GM12878 (cell line): Measurements from ENCODE around the gene ZYG11A. TPM values are rescaled to one million over a fixed set of nuclear protein-coding genes. Genes with fewer than 3 reads are reported as not detected.

ENCODE experiments used
- ATAC-seq: fragments of 200-7000 bp; cut with Tn5 transposase; 3 replicates; pipeline ENCODE4 v1.9.1; 2020; ENCODE audit warnings: mild to moderate bottlenecking, moderate library complexity
- BruUV-seq: library from RNA; stranded (reverse); fragments of 400-500 nt; replicated peaks from 2 replicates; lab custom pipeline; 2021; lab: Mats Ljungman, UMichigan
- CTCF ChIA-PET: fragments of 300-600 bp; sonication (Branson Sonifier 250); formaldehyde crosslinking; extraction: SDS; loops from one replicate; lab custom pipeline; 2021; ENCODE audit warnings: inconsistent platforms; lab: Yijun Ruan, JAX
- POLR2A ChIA-PET: fragments of 350-600 bp; formaldehyde crosslinking; extraction: SDS; loops from one replicate; lab custom pipeline; 2021; ENCODE audit warnings: inconsistent platforms; lab: Charles Lee
- RAD21 ChIA-PET: fragments of 300-600 bp; sonication (Branson Sonifier 250); formaldehyde crosslinking; loops from one replicate; lab custom pipeline; 2023; ENCODE audit warnings: antibody characterized with exemption; ENCODE audit not compliant: unreplicated experiment; lab: Charles Lee
- SMC1A ChIA-PET: fragments of 300-600 bp; sonication (Branson Sonifier 250); formaldehyde crosslinking; loops from one replicate; lab custom pipeline; 2023; ENCODE audit not compliant: unreplicated experiment, uncharacterized antibody; lab: Charles Lee
- DNase-seq: peaks from one replicate; pipeline ENCODE4 v3.0.0-alpha.2; 2011; ENCODE audit warnings: low read depth, low spot score
- FAIRE-seq: peaks from 3 replicates; lab custom pipeline; 2011; peaks lifted over from hg19 to GRCh38; lab: Jason Lieb, UNC
- H2AFZ ChIP-seq: 2 replicates; pipeline ENCODE4 v1.6.0; 2011; ENCODE audit warnings: low read depth, low read length, control low read depth; ENCODE audit not compliant: control insufficient read depth
- H3K27ac ChIP-seq: 2 replicates; pipeline ENCODE4 v1.5.1; 2011; ENCODE audit warnings: control low read depth; ENCODE audit not compliant: control insufficient read depth, insufficient read depth
- H3K27me3 ChIP-seq, 2 experiments: replicated peaks in 1 of 2; 2 replicates each; pipeline versions ENCODE4 v1.6.0 to v1.6.1; 2011; ENCODE audit warnings: low read length in 1 of 2; ENCODE audit not compliant: control insufficient read depth in 2 of 2, insufficient read depth in 2 of 2
- H3K36me3 ChIP-seq, 2 experiments: 2 replicates each; pipeline ENCODE4 v1.5.1; 2011; ENCODE audit warnings: low read length in 1 of 2; ENCODE audit not compliant: control insufficient read depth in 2 of 2, insufficient read depth in 2 of 2
- H3K4me1 ChIP-seq: 2 replicates; pipeline ENCODE4 v1.6.1; 2011; ENCODE audit warnings: mild to moderate bottlenecking, low read length, moderate library complexity, mixed read lengths; ENCODE audit not compliant: control insufficient read depth, insufficient read depth
- H3K4me2 ChIP-seq: 2 replicates; pipeline ENCODE4 v1.6.0; 2011; ENCODE audit warnings: control low read depth; ENCODE audit not compliant: control insufficient read depth, insufficient read depth
- H3K4me3 ChIP-seq: fragments of 200-600 bp; sonication (generic); 2 replicates; pipeline ENCODE4 v1.5.1; 2016
- H3K79me2 ChIP-seq: 2 replicates; pipeline ENCODE4 v1.6.0; 2011; ENCODE audit warnings: low read length; ENCODE audit not compliant: control insufficient read depth, insufficient read depth
- H3K9ac ChIP-seq: 2 replicates; pipeline ENCODE4 v1.8.0; 2011; ENCODE audit warnings: low read length, control low read depth, mixed read lengths; ENCODE audit not compliant: control insufficient read depth, insufficient read depth
- H3K9me3 ChIP-seq: replicated peaks from 3 replicates; pipeline ENCODE4 v1.5.1; 2011; ENCODE audit warnings: mild to moderate bottlenecking, low read length; ENCODE audit not compliant: control insufficient read depth, insufficient read depth
- H4K20me1 ChIP-seq: 2 replicates; pipeline ENCODE4 v1.6.0; 2011; ENCODE audit not compliant: control insufficient read depth, insufficient read depth
- BCLAF1 ChIP-seq: fragments of 450-650 bp; IDR thresholded peaks from 2 replicates; pipeline ENCODE4 v1.6.1; 2017; ENCODE audit warnings: antibody characterized with exemption, mild to moderate bottlenecking, moderate library complexity
- CUX1 ChIP-seq: IDR thresholded peaks from 2 replicates; pipeline ENCODE4 v1.6.1; 2012; ENCODE audit warnings: improper control_type of control experiment, low read depth, low read length; ENCODE audit not compliant: insufficient replicate concordance
- EED ChIP-seq: sonication (generic); IDR thresholded peaks from 2 replicates; pipeline ENCODE4 v1.6.1; 2016; ENCODE audit warnings: antibody characterized with exemption, low read depth
- ESRRA ChIP-seq: IDR thresholded peaks from 2 replicates; pipeline ENCODE4 v1.6.1; 2012; ENCODE audit warnings: mild to moderate bottlenecking, low read length, improper control_type of control experiment
- HDGF ChIP-seq: fragments of 450-650 bp; IDR thresholded peaks from 2 replicates; pipeline ENCODE4 v1.6.1; 2016; ENCODE audit warnings: antibody characterized with exemption
- IKZF2 ChIP-seq, 2 experiments: fragments of 450-650 bp; IDR thresholded peaks; 2 replicates each; pipeline ENCODE4 v1.6.1; 2017; ENCODE audit warnings: mild to moderate bottlenecking in 2 of 2, moderate library complexity in 2 of 2
- JUNB ChIP-seq: IDR thresholded peaks from 2 replicates; pipeline ENCODE4 v1.6.1; 2016; ENCODE audit warnings: antibody characterized with exemption, mild to moderate bottlenecking
- KAT2A ChIP-seq: conservative IDR thresholded peaks from 2 replicates; pipeline ENCODE4 v1.6.1; 2011; ENCODE audit warnings: low read depth, low read length; ENCODE audit not compliant: control insufficient read depth
- POLR2A ChIP-seq: IDR thresholded peaks from 2 replicates; pipeline ENCODE4 v1.6.1; 2011; ENCODE audit warnings: low read depth, mild to moderate bottlenecking, low read length
- SMARCA5 ChIP-seq: fragments of 450-650 bp; IDR thresholded peaks from 2 replicates; pipeline ENCODE4 v1.6.1; 2017; ENCODE audit warnings: mild to moderate bottlenecking
- STAT3 ChIP-seq: IDR thresholded peaks from 2 replicates; pipeline ENCODE4 v1.6.1; 2011; ENCODE audit warnings: low read depth, low read length, improper control_type of control experiment
- YY1 ChIP-seq: IDR thresholded peaks from 2 replicates; pipeline ENCODE4 v1.6.1; 2011; ENCODE audit warnings: low read depth, mild to moderate bottlenecking, low read length
- ZBTB33 ChIP-seq: fragments of 450-650 bp; IDR thresholded peaks from 2 replicates; pipeline ENCODE4 v1.6.1; 2017; ENCODE audit warnings: mild to moderate bottlenecking
- ZNF24 ChIP-seq: fragments of 450-650 bp; IDR thresholded peaks from 2 replicates; pipeline ENCODE4 v1.6.1; 2017; ENCODE audit warnings: antibody characterized with exemption, mild to moderate bottlenecking
- WGBS: methylation state at CpG from one replicate; pipeline ENCODE4 v1.1.6; 2016; ENCODE audit warnings: low lambda C conversion rate; ENCODE audit not compliant: insufficient replicate concordance, insufficient coverage; ENCODE audit errors: missing lambda C conversion rate; 5-methylcytosine and 5-hydroxymethylcytosine counted together
- in situ Hi-C: fragments of 300-500 bp; cut with MboI; formaldehyde crosslinking; loops from 9 replicates; pipeline ENCODE4 v1.14.3; 2018; ENCODE audit warnings: mixed read lengths
- intact Hi-C: fragments of 100-400 bp; cut with micrococcal nuclease; formaldehyde crosslinking; loops from one replicate; pipeline ENCODE4 v1.14.2; 2022; ENCODE audit not compliant: unreplicated experiment
- polyA plus RNA-seq, 11 experiments: library from polyadenylated mRNA; depleted of rRNA in 4 of 11; unstranded in 6 of 11; stranded (reverse) in 5 of 11; fragments of >200 nt; fragmentation: Nextera tagmentation in 4 of 11; fragmentation: Illumina TruSeq in 1 of 11; extraction: Ambion mirVana in 4 of 11; extraction: Trizol in 1 of 11; gene quantifications; 1 replicate in 1 of 11; 2 replicates in 10 of 11; pipeline versions ENCODE4 v1.2.1 to v1.2.3, GENCODE V29; 2011 to 2016; ENCODE audit warnings: inconsistent platforms in 2 of 11, missing spikeins in 2 of 11, low read depth in 1 of 11
- total RNA-seq, 4 experiments: library from RNA; depleted of rRNA in 3 of 4; stranded (reverse); fragments of >200 nt in 3 of 4; fragmentation: Illumina TruSeq in 1 of 4; extraction: Trizol in 1 of 4; gene quantifications; 2 replicates each; pipeline versions ENCODE4 v1.2.1 to v1.2.3, GENCODE V29; 2013 to 2021

ZYG11A gene
- total and polyA plus RNA-seq, 10 of the 15 experiments (the other 5 are each of a cell fraction or from before 2014, with no cell fraction given) = 0.22 to 6.4 (median 0.68) TPM

GRCh38 chr1:52914463-52914862 lies 71.9 kb downstream of the ZYG11A start:
- TF ChIP-seq IKZF2 (IDR thresholded peaks at IDR 0.05) (no peak), KAT2A (no peak), CUX1 (no peak), STAT3 (no peak), BCLAF1 (no peak), POLR2A (no peak), ZBTB33 (no peak), HDGF (no peak), EED (no peak), JUNB (no peak), YY1 (no peak), ZNF24 (no peak), ESRRA (no peak), SMARCA5 (no peak)
- TF ChIP-seq, all 136 proteins: peak for 0
- ChIA-PET POLR2A (interaction anchor here (0.5 kb wide), 1 partner anchor 190 kb away, joined by 3 read pairs; no protein-coding TSS in a partner anchor), CTCF (no interaction called here), RAD21 (no interaction called here), SMC1A (no interaction called here)
- Histone ChIP-seq H4K20me1 (no peaks in the 10 kb centered on the region), H3K4me3 (no peak overlapping the region), H2AFZ (no peak overlapping the region), H3K4me1 (no peaks in the 10 kb centered on the region), H3K27ac (no peak overlapping the region), H3K9me3 (no peaks in the 10 kb centered on the region), H3K9ac (no peak overlapping the region), H3K36me3 (no peaks in the 10 kb centered on the region), H3K79me2 (no peaks in the 10 kb centered on the region), H3K4me2 (no peak overlapping the region), H3K27me3 (no peaks in the 10 kb centered on the region)
- DNase-seq (no peak), ATAC-seq (no peak), FAIRE-seq (no peak)
- intact Hi-C loops = no loop called here
- BruUV-seq = no TSS peak
- in situ Hi-C loops = loop anchor here (25.0 kb wide), 1 partner anchor 273 kb away; the partner anchor contains the start of gene CPT2
- WGBS = 69% methylated on average over 5 of the region's 5 CpGs
